ENCODE results near the gene PXDC1. TPM values are rescaled to one million over a fixed set of nuclear protein-coding genes. Genes with fewer than 3 reads are reported as not detected.

The PXDC1 gene
- polyA plus RNA-seq, 4 donors: 21.6 to 97.5 (median 63.4) TPM

DNA sequence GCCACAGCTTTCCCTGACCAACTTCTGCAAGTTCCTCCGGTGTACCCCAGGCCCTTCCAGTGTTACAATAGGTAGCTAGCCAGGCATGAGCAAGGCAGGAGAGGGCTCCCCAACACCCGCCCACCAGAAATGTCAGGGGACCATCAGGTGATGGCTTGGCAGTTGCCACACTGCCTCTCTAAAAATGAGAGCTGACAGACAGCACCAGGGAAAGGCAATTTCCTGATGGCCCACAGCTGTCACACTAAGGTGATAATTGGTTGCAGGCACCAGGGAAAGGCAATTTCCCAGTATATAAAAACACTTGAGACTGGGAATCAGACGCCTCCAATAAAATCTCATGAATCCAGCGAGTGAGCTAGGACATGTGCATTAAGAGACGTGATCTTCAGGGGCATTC lies 49.9 kb downstream of the PXDC1 start:
- Histone ChIP-seq H3K27me3 (ENCODE audit: control insufficient read depth in 3 of 3, insufficient read depth in 3 of 3, low read length in 3 of 3) (no peaks in the 10 kb centered on the region), H3K4me3 (ENCODE audit: low read depth in 1 of 3, low read length in 3 of 3) (no peak overlapping the region), H3K36me3 (ENCODE audit: control insufficient read depth in 3 of 3, insufficient read depth in 2 of 3, low read depth in 1 of 3, low read length in 3 of 3) (no peaks in the 10 kb centered on the region), H3K4me1 (ENCODE audit: control insufficient read depth in 3 of 3, insufficient read depth in 2 of 3, low read depth in 1 of 3, low read length in 2 of 3) (no peaks in the 10 kb centered on the region), H3K9me3 (ENCODE audit: control insufficient read depth in 2 of 2, insufficient read depth in 1 of 2, low read depth in 1 of 2, low read length in 1 of 2) (peaks cover 0 to 10% of the 10 kb centered on the region in 2 donors), H3K27ac (ENCODE audit: low read depth in 1 of 3, low read length in 2 of 3) (no peak overlapping the region)
- 84 to 92% (median 90%) methylated on average over 5 of the region's 5 CpGs for WGBS, 3 donors
- FAIRE-seq (no peak), DNase-seq (no peak)

DNA sequence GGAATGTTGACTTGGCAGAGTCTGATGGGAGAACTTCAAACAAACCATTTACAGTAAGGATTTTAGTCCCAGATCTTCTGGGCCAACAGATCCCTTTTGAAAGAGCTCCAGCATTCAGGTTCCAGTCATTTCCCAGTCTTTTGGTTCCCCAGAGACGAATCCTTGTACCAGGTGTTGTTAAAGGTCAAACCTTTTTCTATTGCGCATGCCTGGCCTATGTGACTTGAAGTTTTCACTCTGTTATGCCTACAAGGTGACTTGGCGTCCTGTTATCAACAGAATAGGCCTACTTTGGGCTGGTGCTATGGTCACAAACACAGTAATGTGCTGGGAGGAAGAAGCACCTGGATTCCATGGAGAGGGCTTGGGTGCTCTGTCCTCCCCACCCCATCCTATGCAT lies 52.3 kb downstream of the PXDC1 start:
- H3K27ac ChIP-seq (ENCODE audit: low read depth in 1 of 3, low read length in 2 of 3): no peak overlapping the region
- H3K9me3 ChIP-seq (ENCODE audit: control insufficient read depth in 2 of 2, insufficient read depth in 1 of 2, low read depth in 1 of 2, low read length in 1 of 2): peaks cover 0 to 14% of the 10 kb centered on the region in 2 donors
- H3K4me1 ChIP-seq (ENCODE audit: control insufficient read depth in 3 of 3, insufficient read depth in 2 of 3, low read depth in 1 of 3, low read length in 2 of 3): no peaks in the 10 kb centered on the region
- no peak overlapping the region for H3K4me3 ChIP-seq (ENCODE audit: low read depth in 1 of 3, low read length in 3 of 3)
- no peaks in the 10 kb centered on the region for H3K27me3 ChIP-seq (ENCODE audit: control insufficient read depth in 3 of 3, insufficient read depth in 3 of 3, low read length in 3 of 3)
- H3K36me3 ChIP-seq (ENCODE audit: control insufficient read depth in 3 of 3, insufficient read depth in 2 of 3, low read depth in 1 of 3, low read length in 3 of 3): no peaks in the 10 kb centered on the region
- 83 to 94% (median 89%) methylated on average over 3 of the region's 3 CpGs for WGBS, 3 donors
- DNase-seq (no peak), FAIRE-seq (no peak)

DNA sequence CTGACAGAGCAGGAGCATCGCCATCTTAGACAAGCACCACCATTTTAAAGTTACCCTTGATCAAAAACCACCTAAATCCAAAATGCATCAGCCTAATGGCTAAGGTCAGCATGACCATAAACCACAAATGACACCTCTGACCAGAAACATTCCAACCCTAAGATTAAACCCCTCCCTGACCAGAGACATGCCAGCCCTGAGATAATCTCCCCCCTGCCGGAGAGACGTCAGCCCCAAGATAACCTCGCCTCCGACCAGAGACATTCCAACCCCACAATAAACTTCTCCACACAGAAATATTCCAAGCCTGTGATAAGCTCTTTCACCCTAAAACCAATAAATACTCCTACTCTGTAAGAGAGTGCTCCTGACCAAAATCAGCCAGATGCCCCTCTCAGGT lies 53.5 kb downstream of the PXDC1 start:
- no peaks in the 10 kb centered on the region for H3K4me1 ChIP-seq (ENCODE audit: control insufficient read depth in 3 of 3, insufficient read depth in 2 of 3, low read depth in 1 of 3, low read length in 2 of 3)
- no peaks in the 10 kb centered on the region for H3K36me3 ChIP-seq (ENCODE audit: control insufficient read depth in 3 of 3, insufficient read depth in 2 of 3, low read depth in 1 of 3, low read length in 3 of 3)
- 92 to 95% (median 93%) methylated on average over 5 of the region's 5 CpGs for WGBS, 3 donors
- DNase-seq (no peak), FAIRE-seq (no peak)
- peaks cover 0 to 14% of the 10 kb centered on the region in 2 donors for H3K9me3 ChIP-seq (ENCODE audit: control insufficient read depth in 2 of 2, insufficient read depth in 1 of 2, low read depth in 1 of 2, low read length in 1 of 2)
- H3K4me3 ChIP-seq (ENCODE audit: low read depth in 1 of 3, low read length in 3 of 3): no peak overlapping the region
- no peaks in the 10 kb centered on the region for H3K27me3 ChIP-seq (ENCODE audit: control insufficient read depth in 3 of 3, insufficient read depth in 3 of 3, low read length in 3 of 3)
- no peak overlapping the region for H3K27ac ChIP-seq (ENCODE audit: low read depth in 1 of 3, low read length in 2 of 3)

DNA sequence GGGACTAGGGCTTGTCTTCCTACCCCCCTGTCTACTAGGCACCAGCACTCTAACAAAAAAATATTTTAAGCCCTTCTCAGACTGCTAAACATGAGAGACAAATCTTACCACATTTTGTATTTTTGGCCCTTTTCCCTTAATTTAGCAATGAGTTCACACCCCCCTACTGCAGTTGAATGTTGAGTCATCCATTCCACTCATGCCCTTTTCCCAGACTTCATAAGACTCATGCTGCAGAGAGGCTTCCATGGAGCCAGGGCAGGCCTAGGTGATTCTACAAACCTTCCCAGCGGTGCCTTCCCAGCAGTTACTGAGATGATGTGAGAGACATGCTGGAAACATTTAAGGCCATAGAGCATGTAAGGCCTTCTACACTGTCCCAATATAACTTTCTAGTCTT lies 53.9 kb downstream of the PXDC1 start:
- Histone ChIP-seq H3K4me3 (ENCODE audit: low read depth in 1 of 3, low read length in 3 of 3) (no peak overlapping the region), H3K27ac (ENCODE audit: low read depth in 1 of 3, low read length in 2 of 3) (no peak overlapping the region), H3K36me3 (ENCODE audit: control insufficient read depth in 3 of 3, insufficient read depth in 2 of 3, low read depth in 1 of 3, low read length in 3 of 3) (no peaks in the 10 kb centered on the region), H3K27me3 (ENCODE audit: control insufficient read depth in 3 of 3, insufficient read depth in 3 of 3, low read length in 3 of 3) (no peaks in the 10 kb centered on the region), H3K9me3 (ENCODE audit: control insufficient read depth in 2 of 2, insufficient read depth in 1 of 2, low read depth in 1 of 2, low read length in 1 of 2) (peaks cover 0 to 14% of the 10 kb centered on the region in 2 donors), H3K4me1 (ENCODE audit: control insufficient read depth in 3 of 3, insufficient read depth in 2 of 3, low read depth in 1 of 3, low read length in 2 of 3) (no peaks in the 10 kb centered on the region)
- FAIRE-seq: no peak
- 95 to 100% (median 96%) methylated on average over 1 of the region's 1 CpG for whole genome bisulfite sequencing, 3 donors
- DNase-seq: no peak

DNA sequence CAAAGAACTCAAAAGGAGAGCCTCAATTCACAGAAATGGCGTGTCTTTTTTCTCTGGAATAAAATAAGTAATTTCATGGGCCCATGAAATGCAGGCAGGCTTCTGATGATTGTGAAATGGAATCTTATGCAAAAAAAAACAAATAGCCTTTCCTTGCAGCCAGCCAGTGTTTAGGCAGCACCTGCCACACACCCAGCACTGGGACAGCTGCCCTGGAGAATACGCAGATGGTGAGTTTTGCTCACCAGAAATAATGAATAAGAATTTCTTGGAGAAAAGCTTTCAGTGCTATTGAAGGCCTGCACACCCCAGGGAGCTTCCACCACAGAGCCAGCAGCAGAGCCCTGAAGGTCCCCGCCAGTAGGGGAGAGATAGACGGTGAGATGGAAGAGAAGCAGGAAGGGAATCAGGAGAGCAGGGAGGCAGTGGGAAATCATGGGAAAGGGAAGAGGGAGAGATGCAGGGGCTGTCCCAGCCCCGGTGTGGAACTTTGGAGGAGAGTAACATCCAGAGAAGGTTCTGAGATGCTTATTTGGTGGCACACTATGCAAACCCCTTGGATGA lies 54.9 kb downstream of the PXDC1 start:
- H3K27me3 ChIP-seq (ENCODE audit: control insufficient read depth in 3 of 3, insufficient read depth in 3 of 3, low read length in 3 of 3): no peaks in the 10 kb centered on the region
- 78 to 90% (median 81%) methylated on average over 5 of the region's 5 CpGs for WGBS, 3 donors
- H3K4me1 ChIP-seq (ENCODE audit: control insufficient read depth in 3 of 3, insufficient read depth in 2 of 3, low read depth in 1 of 3, low read length in 2 of 3): no peaks in the 10 kb centered on the region
- H3K36me3 ChIP-seq (ENCODE audit: control insufficient read depth in 3 of 3, insufficient read depth in 2 of 3, low read depth in 1 of 3, low read length in 3 of 3): no peaks in the 10 kb centered on the region
- no peak for FAIRE-seq
- no peak overlapping the region for H3K4me3 ChIP-seq (ENCODE audit: low read depth in 1 of 3, low read length in 3 of 3)
- H3K9me3 ChIP-seq (ENCODE audit: control insufficient read depth in 2 of 2, insufficient read depth in 1 of 2, low read depth in 1 of 2, low read length in 1 of 2): peaks cover 0 to 14% of the 10 kb centered on the region in 2 donors
- no peak for DNase-seq
- no peak overlapping the region for H3K27ac ChIP-seq (ENCODE audit: low read depth in 1 of 3, low read length in 2 of 3)

DNA sequence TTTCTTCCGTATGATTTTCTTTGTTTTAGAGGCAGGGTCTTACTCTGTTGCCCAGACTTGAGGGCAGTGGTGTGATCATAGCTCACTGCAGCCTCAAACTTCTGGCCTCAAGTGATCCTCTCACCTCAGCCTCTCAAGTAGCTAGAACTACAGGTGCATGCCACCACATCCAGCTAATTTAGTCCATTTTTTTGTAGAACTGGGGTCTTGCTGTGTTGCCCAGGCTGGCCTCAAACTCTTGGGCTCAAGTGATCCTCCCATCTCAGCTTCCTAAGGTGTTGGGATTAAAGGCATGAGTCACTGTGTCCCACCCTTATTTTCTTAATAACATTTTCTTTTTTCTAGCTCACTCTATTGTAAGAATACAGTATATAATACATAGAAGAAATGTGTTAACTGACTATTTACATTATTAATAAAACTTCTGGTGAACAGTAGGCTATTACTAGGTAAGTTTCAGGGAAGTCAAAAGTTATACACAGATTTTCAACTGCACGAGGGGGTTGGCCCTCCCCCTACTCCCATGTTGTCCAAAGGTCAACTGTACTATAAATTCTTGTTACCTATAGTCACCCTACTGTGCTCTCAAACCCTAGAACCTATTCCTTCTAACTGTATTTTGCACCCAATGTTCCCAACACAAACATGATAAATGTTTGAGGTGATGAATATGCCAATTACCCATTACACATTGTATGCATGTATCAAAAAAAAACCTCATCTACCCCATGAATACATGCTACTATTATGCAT lies 56.3 kb downstream of the PXDC1 start:
- no peak for FAIRE-seq
- Histone ChIP-seq H3K36me3 (ENCODE audit: control insufficient read depth in 3 of 3, insufficient read depth in 2 of 3, low read depth in 1 of 3, low read length in 3 of 3) (no peaks in the 10 kb centered on the region), H3K4me1 (ENCODE audit: control insufficient read depth in 3 of 3, insufficient read depth in 2 of 3, low read depth in 1 of 3, low read length in 2 of 3) (no peaks in the 10 kb centered on the region), H3K9me3 (ENCODE audit: control insufficient read depth in 2 of 2, insufficient read depth in 1 of 2, low read depth in 1 of 2, low read length in 1 of 2) (peaks cover 0 to 14% of the 10 kb centered on the region in 2 donors), H3K4me3 (ENCODE audit: low read depth in 1 of 3, low read length in 3 of 3) (no peak overlapping the region), H3K27ac (ENCODE audit: low read depth in 1 of 3, low read length in 2 of 3) (no peak overlapping the region), H3K27me3 (ENCODE audit: control insufficient read depth in 3 of 3, insufficient read depth in 3 of 3, low read length in 3 of 3) (no peaks in the 10 kb centered on the region)
- WGBS, 3 donors: 59 to 66% (median 60%) methylated on average over 2 of the region's 2 CpGs
- DNase-seq: peak; percentile 18 to 67

DNA sequence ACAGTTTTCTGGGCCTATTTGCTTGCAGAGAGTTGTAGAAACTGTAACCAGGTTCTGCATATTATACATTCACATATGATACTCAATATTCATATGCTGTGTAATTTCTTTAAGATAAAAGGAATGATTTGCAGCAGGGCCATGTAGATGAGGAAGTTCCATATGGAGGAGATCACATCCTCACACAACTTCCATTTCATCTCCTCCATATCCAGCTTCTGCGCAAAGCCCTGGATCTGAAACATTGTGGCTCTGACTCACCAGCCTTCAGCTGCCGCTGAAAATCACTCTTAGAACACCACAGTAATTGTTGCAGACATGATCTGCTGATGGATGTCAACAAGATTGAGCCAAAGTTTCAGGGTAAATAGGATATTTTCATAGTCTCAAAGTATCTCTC lies 57.7 kb downstream of the PXDC1 start:
- H3K27me3 ChIP-seq (ENCODE audit: control insufficient read depth in 3 of 3, insufficient read depth in 3 of 3, low read length in 3 of 3): no peaks in the 10 kb centered on the region
- H3K9me3 ChIP-seq (ENCODE audit: control insufficient read depth in 2 of 2, insufficient read depth in 1 of 2, low read depth in 1 of 2, low read length in 1 of 2): peaks cover 0 to 7% of the 10 kb centered on the region in 2 donors
- DNase-seq: no peak
- H3K4me1 ChIP-seq (ENCODE audit: control insufficient read depth in 3 of 3, insufficient read depth in 2 of 3, low read depth in 1 of 3, low read length in 2 of 3): no peaks in the 10 kb centered on the region
- H3K36me3 ChIP-seq (ENCODE audit: control insufficient read depth in 3 of 3, insufficient read depth in 2 of 3, low read depth in 1 of 3, low read length in 3 of 3): no peaks in the 10 kb centered on the region
- no peak overlapping the region for H3K27ac ChIP-seq (ENCODE audit: low read depth in 1 of 3, low read length in 2 of 3)
- no peak overlapping the region for H3K4me3 ChIP-seq (ENCODE audit: low read depth in 1 of 3, low read length in 3 of 3)
- no peak for FAIRE-seq
- 90 to 100% (median 93%) methylated on average over 2 of the region's 2 CpGs for WGBS, 3 donors

DNA sequence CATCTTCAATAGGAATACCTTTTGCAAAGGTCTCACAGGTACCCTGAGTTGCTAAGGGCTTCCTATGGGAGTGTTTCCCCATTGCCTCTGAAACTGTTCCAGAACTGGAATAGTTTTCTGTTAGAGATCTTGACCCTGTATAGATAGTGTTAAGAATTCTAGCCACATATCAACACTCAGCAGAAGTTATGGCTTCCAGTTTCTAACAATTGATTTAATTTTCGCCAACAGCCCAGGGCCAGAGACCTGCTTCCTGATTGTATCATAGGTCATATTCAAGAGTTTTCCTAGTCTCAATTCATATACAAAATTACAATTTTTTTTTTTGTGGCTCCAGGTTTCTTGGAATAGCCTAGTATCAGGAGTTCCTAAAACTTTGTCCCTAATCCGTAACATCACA lies 61.0 kb downstream of the PXDC1 start:
- Histone ChIP-seq H3K4me3 (ENCODE audit: low read depth in 1 of 3, low read length in 3 of 3) (no peak overlapping the region), H3K27me3 (ENCODE audit: control insufficient read depth in 3 of 3, insufficient read depth in 3 of 3, low read length in 3 of 3) (no peaks in the 10 kb centered on the region), H3K9me3 (ENCODE audit: control insufficient read depth in 2 of 2, insufficient read depth in 1 of 2, low read depth in 1 of 2, low read length in 1 of 2) (peaks cover 0 to 7% of the 10 kb centered on the region in 2 donors), H3K36me3 (ENCODE audit: control insufficient read depth in 3 of 3, insufficient read depth in 2 of 3, low read depth in 1 of 3, low read length in 3 of 3) (no peaks in the 10 kb centered on the region), H3K4me1 (ENCODE audit: control insufficient read depth in 3 of 3, insufficient read depth in 2 of 3, low read depth in 1 of 3, low read length in 2 of 3) (no peaks in the 10 kb centered on the region), H3K27ac (ENCODE audit: low read depth in 1 of 3, low read length in 2 of 3) (no peak overlapping the region)
- DNase-seq: no peak
- 89 to 93% (median 91%) methylated on average over 2 of the region's 2 CpGs for WGBS, 3 donors
- no peak for FAIRE-seq
